22Rv1 (cell line): ENCODE measurements around the gene TMEM255B.
"Not testable (repeated sequence)": the region's sequence is repeated elsewhere in the genome, so short reads cannot be mapped to it uniquely, and the experiment has no call there.

Experiments
- H3K27ac ChIP-seq: fragments of 450-650 bp; 2 replicates; pipeline ENCODE4 v1.5.1; 2017
- CTCF ChIP-seq: fragments of 450-650 bp; IDR thresholded peaks from 2 replicates; pipeline ENCODE4 v1.5.1; 2017; ENCODE audit warnings: mild to moderate bottlenecking
- ZFX ChIP-seq: fragments of 450-650 bp; IDR thresholded peaks from 2 replicates; pipeline ENCODE4 v1.6.1; 2017; ENCODE audit warnings: antibody characterized with exemption, borderline replicate concordance

Gene TMEM255B

DNA sequence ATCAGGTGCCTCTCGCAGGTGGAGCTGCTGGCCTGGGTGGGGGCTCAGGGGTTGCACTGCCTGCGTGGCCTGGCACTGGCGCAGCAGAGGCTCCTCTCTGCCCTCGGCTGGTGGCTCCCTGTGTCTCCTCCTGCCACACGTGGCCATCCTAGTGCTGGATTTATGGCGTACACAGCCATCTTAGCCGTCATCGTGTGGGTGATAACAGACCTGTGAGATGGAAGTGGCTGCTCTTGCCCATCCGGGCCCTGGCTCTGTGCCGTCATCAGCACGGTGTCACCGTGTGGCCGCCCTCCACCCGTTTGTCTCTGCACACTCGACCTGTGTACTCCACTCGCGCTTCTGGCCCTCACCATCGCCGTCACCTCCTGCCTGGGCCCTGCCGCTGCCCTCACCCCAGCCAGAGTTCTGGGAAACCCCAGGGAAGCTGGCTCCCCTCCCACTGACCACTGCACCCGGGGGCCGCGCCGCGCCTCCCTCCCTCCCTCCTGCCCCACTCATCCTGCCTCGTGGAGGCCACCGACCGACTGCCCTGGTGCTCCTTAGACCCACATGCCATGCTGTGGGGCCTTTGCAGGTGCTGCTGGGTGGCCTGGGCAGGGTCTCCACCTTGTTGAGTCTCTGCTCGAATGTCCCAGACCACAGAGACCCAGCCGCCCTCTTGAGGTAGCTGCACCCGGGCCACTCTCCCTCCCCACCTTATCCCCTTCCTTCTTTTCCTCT lies 29.5 kb downstream of the TMEM255B start:
- no peak overlapping the region for H3K27ac ChIP-seq
- no peak for TF ChIP-seq CTCF
- TF ChIP-seq ZFX, result no peak

DNA sequence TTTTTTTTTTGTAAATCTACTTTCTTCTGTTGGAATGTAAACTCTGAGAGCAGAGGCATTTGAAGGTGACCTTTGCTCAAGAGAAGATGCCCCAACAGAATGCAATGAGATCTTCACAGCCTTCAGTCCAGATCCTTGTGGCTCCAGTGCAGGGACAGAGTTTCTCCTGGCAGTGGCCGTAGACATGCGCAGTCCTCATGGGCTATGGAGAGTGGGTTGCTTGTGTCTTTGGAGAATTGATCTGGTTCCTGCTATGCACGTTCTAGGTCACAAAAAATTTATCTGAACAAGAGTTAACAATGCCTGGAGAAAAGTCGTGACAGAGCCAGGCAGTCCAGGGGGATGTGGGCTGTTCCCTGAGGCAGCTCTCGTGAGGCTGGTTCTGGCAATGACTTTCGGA lies 30.1 kb downstream of the TMEM255B start:
- TF ChIP-seq CTCF (no peak), ZFX (no peak)
- H3K27ac ChIP-seq, result no peak overlapping the region

GRCh38 chr13:113789931-113790330 lies 30.9 kb downstream of the TMEM255B start:
- not testable (repeated sequence) for H3K27ac ChIP-seq

DNA sequence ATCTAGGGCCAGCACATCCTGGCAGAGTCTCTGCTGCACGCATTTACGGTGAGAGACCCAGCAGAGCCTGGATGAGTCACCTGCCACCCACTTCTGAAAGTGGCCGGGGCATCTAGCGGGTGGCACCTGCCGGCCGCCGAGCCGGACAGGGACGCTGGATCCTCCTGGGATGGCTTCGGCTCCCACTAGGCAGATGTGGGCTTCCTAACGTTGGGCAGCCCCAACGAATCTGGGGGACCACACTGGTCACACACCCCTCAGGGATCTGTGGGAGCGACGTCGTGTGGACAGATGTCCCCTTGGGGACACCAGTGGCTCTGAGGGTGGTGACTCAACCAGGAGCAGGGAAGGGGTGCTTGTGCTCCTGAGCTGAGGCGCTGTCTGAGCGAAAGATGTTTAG lies 32.2 kb downstream of the TMEM255B start:
- H3K27ac ChIP-seq, result no peak overlapping the region
- TF ChIP-seq CTCF, result no peak
- no peak for TF ChIP-seq ZFX

- TF ChIP-seq CTCF (no peak), ZFX (no peak)
- no peak overlapping the region for H3K27ac ChIP-seq
These were observed 32.7 kb downstream of the TMEM255B start for GRCh38 chr13:113791761-113792160.

GRCh38 chr13:113792236-113792770 lies 33.3 kb downstream of the TMEM255B start:
- TF ChIP-seq ZFX (no peak), CTCF (no peak)
- no peak overlapping the region for H3K27ac ChIP-seq

DNA sequence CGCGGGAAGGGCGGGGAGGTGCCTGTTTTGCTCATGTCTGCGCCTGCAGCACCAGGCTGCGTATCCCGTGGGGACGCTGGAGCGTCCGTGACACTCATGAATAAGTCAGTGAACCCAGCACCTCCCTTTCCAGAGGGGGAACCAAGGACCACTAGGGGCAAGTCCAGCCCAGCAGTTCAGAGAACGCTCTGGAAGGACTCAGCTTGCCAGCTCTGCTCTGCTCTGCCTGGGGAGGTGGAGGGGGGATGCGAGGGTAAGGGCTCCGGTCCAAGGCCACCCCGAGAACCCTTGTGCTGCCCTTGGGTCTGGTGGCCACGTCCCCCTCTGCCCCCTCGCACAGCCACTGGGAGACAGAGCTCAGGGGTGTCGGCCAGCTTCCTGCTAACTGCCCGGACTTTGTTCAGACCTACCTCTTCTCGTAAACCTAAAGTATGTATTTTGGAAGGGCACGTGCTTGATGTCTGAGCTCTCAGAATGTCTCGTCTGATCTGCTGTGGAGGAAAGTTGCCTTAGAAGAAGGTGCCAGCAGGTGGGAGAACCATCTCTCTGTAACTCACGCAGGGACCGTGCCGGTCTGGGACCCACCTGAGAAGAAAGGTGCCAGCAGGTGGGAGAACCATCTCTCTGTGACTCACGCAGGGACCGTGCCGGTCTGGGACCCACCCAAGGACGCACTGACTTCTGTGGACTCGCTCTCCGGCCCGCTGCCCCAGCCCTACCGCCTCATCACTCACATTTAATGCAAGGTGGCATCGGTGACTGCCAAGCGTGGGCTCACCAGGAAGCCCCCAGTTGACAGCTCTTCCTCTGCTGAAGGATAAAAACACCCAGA lies 34.1 kb downstream of the TMEM255B start:
- H3K27ac ChIP-seq, result no peak overlapping the region
- TF ChIP-seq ZFX (no peak), CTCF (no peak)
